Nasal cavity respiratory epithelium epithelial cell of viscerocranial mucosa (primary cell): Measurements from ENCODE around the gene RBM45. TPM values are rescaled to one million over a fixed set of nuclear protein-coding genes. Genes with fewer than 3 reads are reported as not detected.

ENCODE experiments used
- total RNA-seq: library from RNA; depleted of rRNA; stranded (reverse); fragments of >200 nt; gene quantifications from 2 replicates; pipeline ENCODE4 v1.2.3, GENCODE V29; 2014

RBM45 gene
- 13.3 and 17.7 TPM in 2 replicates for total RNA-seq

GRCh38 chr2:178112202-178113152 is at the start of gene RBM45:
Gene RBM45, plus strand, starts transcription at chr2:178112437. Its CDS starts 110 bp downstream, at chr2:178112547.

DNA sequence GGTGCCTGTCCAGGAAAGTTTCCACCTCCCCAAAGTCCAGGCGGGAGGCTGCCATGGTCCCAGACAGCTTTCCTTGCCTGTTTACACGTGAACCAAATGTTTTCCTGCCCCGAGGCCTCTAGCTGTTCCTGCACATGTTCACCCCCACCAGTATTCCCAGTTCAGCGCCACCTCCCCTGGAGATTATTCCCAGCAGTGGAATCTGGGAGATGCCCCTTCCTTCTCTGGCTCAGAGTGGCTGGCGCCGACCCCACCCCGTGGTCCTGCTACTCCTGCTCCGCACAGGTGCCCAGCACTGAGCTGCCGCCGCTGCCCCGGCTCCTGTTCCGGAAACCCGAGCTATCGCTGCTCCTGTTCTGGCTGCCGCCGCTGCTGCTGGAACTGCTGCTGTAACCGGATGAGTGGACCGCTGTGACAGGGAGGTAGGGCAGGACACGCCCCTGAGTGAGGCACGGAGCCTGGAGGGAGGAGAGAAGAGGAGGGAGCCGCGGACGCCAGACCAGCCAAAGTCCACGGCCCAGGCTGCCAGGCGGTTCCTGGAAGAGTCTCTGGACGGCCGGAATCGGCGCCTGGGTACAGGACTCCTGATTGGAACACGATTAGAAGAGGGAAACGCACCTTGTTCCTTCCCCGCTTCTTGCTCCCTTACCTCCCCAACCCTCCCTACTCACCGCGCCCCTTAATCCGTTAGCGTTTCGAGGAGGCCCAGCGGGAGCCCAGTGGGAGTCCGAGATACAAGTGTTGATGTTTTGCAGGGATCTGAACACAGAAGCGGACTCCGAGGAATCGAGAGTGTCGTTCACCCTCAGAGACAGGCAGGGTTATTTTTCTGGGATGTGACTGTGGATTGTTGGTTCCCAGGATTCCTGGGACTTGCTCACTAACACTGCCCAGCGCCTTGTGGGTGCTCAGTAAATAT is 39.6 kb upstream of the RBM45 start, which contains the start of gene PDE11A:
PDE11A (minus strand) TSS at position 395 of the 919 bp plus-strand sequence; CDS start at position 55, 340 bp downstream.

Other genes with a start within 250 kb of the RBM45 start
- gene PDE11A, start 39.7 kb upstream of the RBM45 start, total RNA-seq, result 0.07 TPM in 1 of 2 replicates, not detected in the other
- gene OSBPL6, start 82.1 kb downstream of the RBM45 start, total RNA-seq, result 13.7 and 15.9 TPM in 2 replicates